Measurements from ENCODE around the gene RPS8. TPM values are rescaled to one million over a fixed set of nuclear protein-coding genes. Genes with fewer than 3 reads are reported as not detected.

The RPS8 gene
- total RNA-seq, 1 donor from 2014 or later: 1,789 TPM

DNA sequence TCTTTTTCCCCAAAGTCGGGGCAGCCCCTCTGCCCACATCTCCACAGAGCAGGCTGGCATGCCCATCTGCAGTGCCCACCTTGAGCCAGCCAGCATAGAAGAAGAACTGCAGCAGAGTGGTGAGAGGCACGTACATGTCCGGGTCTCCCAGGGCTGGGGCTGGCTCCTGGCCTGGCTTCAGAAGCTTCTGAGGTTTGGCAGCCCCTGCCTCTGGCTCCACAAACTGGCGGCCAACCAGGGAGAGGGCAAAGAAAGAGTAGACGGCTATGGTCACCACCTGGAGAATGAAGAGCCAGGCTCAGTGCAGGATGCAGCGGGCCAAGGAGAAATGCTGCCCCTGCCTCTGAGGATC, 9.7 kb downstream of the RPS8 start:
- DNase-seq (ENCODE audit: low spot score): no peak
- Mint-ChIP-seq H3K4me1 (ENCODE audit: unreplicated experiment) (peaks cover 8% of the 10 kb centered on the region), H3K4me3 (ENCODE audit: unreplicated experiment) (peak overlapping the region; percentile 43), H3K27me3 (ENCODE audit: unreplicated experiment) (peaks cover 16% of the 10 kb centered on the region), H3K36me3 (ENCODE audit: low read depth, unreplicated experiment) (peaks cover 11% of the 10 kb centered on the region), H3K27ac (ENCODE audit: unreplicated experiment) (no peak overlapping the region), H3K9me3 (ENCODE audit: unreplicated experiment) (no peaks in the 10 kb centered on the region)
- TF ChIP-seq, protein P1, sequence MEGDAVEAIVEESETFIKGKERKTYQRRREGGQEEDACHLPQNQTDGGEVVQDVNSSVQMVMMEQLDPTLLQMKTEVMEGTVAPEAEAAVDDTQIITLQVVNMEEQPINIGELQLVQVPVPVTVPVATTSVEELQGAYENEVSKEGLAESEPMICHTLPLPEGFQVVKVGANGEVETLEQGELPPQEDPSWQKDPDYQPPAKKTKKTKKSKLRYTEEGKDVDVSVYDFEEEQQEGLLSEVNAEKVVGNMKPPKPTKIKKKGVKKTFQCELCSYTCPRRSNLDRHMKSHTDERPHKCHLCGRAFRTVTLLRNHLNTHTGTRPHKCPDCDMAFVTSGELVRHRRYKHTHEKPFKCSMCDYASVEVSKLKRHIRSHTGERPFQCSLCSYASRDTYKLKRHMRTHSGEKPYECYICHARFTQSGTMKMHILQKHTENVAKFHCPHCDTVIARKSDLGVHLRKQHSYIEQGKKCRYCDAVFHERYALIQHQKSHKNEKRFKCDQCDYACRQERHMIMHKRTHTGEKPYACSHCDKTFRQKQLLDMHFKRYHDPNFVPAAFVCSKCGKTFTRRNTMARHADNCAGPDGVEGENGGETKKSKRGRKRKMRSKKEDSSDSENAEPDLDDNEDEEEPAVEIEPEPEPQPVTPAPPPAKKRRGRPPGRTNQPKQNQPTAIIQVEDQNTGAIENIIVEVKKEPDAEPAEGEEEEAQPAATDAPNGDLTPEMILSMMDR (IDR thresholded peaks at IDR 0.05; ENCODE audit: unreplicated experiment): no peak

GRCh38 chr1:44785501-44786137, 10.3 kb downstream of the RPS8 start:
- Mint-ChIP-seq H3K27me3 (ENCODE audit: unreplicated experiment) (peaks cover 14% of the 10 kb centered on the region), H3K4me1 (ENCODE audit: unreplicated experiment) (peaks cover 8% of the 10 kb centered on the region), H3K36me3 (ENCODE audit: low read depth, unreplicated experiment) (peaks cover 5% of the 10 kb centered on the region), H3K4me3 (ENCODE audit: unreplicated experiment) (peak overlapping the region; percentile 43), H3K9me3 (ENCODE audit: unreplicated experiment) (no peaks in the 10 kb centered on the region), H3K27ac (ENCODE audit: unreplicated experiment) (no peak overlapping the region)
- DNase-seq (ENCODE audit: low spot score): no peak
- TF ChIP-seq, protein P1 (IDR thresholded peaks at IDR 0.05; ENCODE audit: unreplicated experiment): no peak

DNA sequence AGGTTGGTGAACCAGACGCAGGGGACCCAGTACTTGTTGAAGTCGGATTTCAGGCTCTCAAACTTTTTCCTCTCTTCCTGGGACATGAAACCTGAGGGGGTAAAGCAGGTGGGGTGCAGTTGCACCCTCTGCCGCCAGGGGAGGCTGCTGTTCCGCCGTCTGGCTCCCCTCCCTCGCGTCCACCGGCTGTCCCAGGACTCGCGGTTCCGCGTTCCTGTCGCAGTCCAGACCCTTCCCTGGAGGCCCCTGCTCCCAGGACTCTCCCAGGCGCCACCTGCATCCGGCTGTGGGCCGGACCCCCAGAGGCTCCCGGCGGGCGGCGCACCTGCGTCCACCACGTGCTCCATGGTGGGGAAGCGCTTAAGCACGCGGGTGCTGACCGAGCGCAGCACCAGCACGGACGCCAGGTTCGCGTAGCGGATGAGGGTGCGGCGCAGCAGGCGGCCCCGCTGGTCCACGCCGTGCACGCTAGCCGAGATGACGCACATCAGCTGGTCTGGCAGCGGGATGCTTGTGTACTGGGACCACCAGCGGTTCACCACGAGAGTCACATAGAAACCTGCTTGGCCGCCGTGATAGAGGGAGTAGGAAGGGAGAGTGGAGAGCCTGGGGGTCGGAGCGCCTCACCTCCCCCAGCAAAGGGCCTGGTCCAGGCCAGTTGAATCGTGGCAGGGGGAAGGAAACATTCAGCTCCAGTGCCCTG, 10.9 kb downstream of the RPS8 start:
- DNase-seq (ENCODE audit: low spot score): peak; percentile 82
- Mint-ChIP-seq H3K27me3 (ENCODE audit: unreplicated experiment) (peaks cover 14% of the 10 kb centered on the region), H3K4me3 (ENCODE audit: unreplicated experiment) (no peak overlapping the region), H3K9me3 (ENCODE audit: unreplicated experiment) (no peaks in the 10 kb centered on the region), H3K4me1 (ENCODE audit: unreplicated experiment) (peaks cover 8% of the 10 kb centered on the region), H3K27ac (ENCODE audit: unreplicated experiment) (no peak overlapping the region), H3K36me3 (ENCODE audit: low read depth, unreplicated experiment) (peaks cover 4% of the 10 kb centered on the region)
- TF ChIP-seq, protein P1 (IDR thresholded peaks at IDR 0.05; ENCODE audit: unreplicated experiment): peak; percentile 100

DNA sequence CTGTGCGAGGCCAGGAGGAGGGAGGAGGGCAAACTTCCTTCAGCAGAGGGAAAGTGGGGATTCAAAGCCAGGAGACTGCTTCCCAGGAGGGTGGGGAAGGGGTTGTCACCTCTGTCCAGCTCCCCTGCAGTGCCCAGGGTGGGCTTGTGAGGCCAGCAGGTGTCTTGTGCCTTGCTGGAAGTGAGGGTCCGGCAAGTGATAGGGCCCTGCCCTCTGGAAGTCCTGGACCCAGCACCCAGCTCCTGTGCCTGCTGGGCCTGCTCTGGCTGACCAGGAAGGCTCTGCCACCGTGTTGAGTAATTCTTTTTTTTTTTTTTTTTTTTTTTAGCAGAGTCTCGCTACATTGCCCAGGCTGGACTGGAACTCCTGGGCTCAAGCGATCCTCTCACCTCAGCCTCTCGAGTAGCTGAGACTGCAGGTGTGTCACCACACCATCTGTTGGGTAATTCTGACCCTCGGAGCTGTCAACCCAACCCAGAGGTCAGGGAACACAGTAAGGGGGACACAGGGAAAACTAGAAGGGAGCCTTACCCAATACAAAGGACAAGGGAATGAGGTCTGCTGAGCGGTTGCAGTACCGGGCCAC, 11.6 kb downstream of the RPS8 start:
- DNase-seq (ENCODE audit: low spot score): no peak
- Mint-ChIP-seq H3K27ac (ENCODE audit: unreplicated experiment) (no peak overlapping the region), H3K27me3 (ENCODE audit: unreplicated experiment) (peaks cover 16% of the 10 kb centered on the region), H3K36me3 (ENCODE audit: low read depth, unreplicated experiment) (no peaks in the 10 kb centered on the region), H3K4me1 (ENCODE audit: unreplicated experiment) (peaks cover 8% of the 10 kb centered on the region), H3K4me3 (ENCODE audit: unreplicated experiment) (no peak overlapping the region), H3K9me3 (ENCODE audit: unreplicated experiment) (no peaks in the 10 kb centered on the region)
- TF ChIP-seq, protein P1 (IDR thresholded peaks at IDR 0.05; ENCODE audit: unreplicated experiment): no peak

GRCh38 chr1:44787506-44787905, 12.2 kb downstream of the RPS8 start:
- DNase-seq (ENCODE audit: low spot score): no peak
- TF ChIP-seq, protein P1 (IDR thresholded peaks at IDR 0.05; ENCODE audit: unreplicated experiment): no peak
- H3K27me3 Mint-ChIP-seq (ENCODE audit: unreplicated experiment): peaks cover 16% of the 10 kb centered on the region
- H3K9me3 Mint-ChIP-seq (ENCODE audit: unreplicated experiment): no peaks in the 10 kb centered on the region
- H3K4me3 Mint-ChIP-seq (ENCODE audit: unreplicated experiment): no peak overlapping the region
- peaks cover 8% of the 10 kb centered on the region for H3K4me1 Mint-ChIP-seq (ENCODE audit: unreplicated experiment)
- H3K27ac Mint-ChIP-seq (ENCODE audit: unreplicated experiment): no peak overlapping the region
- no peaks in the 10 kb centered on the region for H3K36me3 Mint-ChIP-seq (ENCODE audit: low read depth, unreplicated experiment)
